ENCODE data around the gene APOB.

APOB gene

DNA sequence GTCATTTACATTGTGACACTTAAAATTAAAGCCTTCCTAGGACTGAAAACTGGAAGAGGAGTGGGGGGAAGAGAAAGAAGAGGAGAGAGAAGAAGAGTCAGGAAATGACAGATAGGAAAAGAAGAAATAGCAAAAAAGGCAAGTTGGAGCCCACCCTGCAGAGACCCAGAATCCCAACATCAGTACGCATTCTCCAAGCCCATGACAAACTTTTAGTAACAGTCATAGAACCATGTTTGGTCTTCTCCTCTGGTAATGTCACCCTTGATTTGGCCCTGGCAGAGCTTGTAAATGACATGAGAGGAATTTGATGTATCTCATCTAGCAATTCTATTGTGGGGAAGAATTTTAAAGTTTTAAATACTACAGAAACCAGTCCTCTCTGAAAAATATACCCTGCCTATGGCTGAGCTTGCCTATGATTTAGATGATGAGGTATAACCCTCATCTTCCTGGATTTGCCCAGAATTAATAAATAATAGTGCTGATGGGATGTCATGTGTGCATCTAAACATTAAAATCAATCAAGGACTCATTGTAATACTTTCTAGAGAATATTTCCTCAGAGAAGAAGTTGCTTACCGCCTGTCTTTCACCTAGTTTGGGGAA is 40.2 kb downstream of the APOB start:
- no peak for DNase-seq (ENCODE audit: low read depth, low spot score)

DNA sequence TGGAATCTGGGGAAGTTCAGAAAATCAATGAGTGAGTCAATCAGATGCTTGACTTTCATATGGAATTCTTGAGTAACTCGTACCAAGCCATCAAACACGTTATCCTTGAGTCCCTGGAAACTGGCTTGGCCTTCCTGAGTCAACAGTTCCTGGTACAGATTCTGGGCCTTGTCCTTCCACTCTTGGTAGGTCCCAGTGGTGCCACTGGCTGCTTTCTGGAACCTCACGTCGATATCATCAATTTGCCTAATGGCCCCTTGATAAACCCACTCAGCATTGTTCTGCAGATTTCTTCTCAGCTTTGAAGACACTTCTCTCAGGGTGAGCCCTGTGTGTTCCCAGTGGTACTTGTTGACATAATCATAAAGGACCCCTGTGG is 41.1 kb downstream of the APOB start:
- DNase-seq (ENCODE audit: low read depth, low spot score), result no peak

DNA sequence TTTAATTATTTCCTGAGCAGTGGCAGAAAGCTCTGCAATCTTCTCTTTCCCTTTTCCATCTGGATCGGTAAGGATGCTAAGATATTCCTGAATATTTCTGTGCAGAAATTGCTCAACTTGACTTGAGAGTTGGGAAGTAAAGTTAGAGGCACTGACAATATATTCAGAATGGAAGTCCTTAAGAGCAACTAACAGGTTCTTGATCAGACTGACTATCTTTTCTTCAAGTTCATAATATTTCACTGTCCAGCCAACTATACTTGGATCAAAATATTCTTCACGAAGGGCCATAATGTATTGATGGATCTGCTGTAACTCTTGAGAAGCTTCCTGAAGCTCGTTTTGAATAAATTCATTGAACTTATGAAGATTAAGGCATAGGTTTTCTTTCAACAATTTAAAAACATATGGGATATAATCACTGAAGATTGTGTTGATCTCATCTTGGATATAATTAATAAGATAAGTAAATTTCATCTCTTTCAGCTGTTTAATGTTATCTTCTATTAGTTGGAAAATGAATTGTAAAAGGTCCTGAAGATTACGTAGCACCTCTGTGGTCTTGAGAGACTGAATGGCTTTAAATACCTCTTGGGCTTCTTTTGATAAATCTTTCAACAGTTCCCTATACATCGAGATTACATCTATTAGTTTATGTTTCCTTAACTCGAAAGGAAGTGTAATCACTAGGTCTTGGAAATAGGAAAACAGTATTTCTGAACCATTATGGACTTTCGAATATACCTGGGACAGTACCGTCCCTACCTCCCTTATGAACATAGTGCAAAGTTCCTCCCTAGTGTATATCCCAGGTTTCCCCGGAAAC is 41.7 kb downstream of the APOB start:
- DNase-seq (ENCODE audit: low read depth, low spot score), result no peak

DNA sequence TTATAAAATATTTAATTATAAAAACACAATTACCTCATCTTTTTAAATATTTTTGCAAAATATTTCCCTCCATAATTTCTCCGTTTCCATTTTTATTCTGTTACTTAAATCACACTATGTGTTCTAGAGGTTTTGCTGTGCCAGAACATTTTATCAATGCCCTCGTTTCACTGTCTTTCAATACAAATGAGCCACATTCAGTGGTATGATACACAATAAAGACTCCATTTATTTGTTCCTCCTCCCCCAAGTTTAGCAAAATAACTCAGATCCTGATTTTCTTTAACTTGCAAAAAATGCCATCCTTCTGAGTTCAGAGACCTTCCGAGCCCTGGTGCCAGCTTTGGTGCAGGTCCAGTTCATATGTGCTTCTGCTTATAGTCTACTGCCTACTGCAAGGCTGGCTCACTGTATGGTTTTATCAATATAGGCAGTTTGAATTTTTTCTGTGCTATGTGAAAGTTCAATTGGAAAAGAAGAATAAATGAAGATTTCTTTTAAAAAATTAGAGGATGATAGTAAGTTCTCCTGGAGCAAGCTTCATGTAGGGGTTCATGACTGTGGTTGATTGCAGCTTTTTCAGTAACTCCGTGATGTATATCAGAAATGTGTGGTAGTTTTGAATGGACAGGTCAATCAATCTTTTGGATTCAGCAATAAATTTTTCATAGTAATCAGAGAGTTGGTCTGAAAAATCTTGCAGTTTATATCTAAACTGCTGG is 42.5 kb downstream of the APOB start:
- DNase-seq (ENCODE audit: low read depth, low spot score), result no peak

DNA sequence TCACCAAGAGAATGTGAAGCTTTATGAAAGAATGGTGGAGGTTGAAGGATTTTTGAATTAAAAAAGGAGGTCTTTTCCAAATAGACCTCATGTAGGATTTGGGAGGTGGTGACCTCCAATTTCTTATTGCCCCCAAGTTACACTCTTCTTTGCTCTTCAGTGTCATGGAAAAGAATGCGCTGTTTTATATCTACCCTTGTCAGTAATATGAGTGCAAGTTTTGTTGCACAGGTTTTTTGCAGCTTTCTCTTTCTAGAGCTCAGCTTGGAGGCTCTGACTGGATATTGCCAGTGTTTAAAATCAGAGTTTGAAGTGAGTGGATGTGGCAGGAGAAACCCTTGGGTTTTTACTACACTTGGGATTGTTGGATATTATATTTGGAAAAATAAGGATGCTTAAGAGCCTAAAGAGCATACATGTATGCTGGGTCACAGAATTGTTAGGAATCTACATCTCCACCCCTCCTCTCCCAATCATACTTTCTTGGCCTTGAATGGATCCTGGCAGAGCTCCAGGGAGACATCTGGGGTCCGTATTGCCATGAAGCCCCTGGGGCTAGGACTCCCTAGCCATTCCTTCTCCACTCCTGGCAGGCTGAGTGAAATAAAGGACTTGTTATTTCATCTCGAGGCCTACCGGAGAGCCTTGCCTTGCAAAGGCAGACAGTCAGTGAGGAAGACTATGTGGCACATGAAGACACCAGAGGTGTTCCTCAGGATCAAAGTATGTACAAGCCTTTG is 43.8 kb downstream of the APOB start:
- DNase-seq (ENCODE audit: low read depth, low spot score), result peak; percentile 16

DNA sequence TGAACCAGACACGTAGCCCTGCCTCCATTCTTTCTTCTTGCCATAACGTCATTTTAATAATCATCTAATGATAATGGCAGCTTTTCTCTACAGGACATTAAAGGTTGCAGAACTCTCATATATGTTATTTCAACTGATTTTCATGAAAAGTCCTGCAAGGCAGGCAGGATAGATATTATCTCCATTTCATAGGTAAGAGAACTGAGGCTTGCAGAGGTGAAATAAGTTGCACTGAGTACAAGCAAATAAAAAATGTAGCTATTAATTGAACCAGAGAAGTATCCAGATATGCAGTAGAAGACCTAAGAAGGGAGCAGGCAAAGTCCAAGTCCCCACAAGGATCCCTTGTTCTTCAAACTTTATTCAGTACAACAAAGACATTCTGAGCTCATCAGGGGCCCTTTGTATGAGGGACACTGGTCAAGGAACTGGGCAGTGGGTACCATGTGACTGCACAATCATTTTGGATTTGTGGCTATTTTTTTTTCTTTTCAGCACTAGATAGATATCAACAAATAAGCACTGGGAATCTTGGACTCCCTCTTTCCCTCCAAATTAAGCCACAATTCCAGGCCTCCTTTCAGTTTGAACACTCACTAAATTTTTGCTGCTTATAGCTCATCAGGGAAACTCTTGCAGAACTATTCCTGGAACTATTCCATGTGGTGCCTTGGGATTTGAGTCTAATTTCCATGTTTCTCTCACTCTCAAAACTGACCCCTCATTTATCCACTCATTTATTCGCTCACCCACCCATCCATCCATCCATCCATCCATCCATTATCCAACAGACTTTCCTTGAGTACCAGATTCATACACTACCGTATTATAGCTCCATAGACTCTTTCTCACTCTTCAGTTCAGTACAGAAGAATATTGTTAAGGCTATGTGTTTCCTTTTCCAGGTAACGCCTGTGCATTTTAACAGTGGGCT is 44.6 kb downstream of the APOB start:
- DNase-seq (ENCODE audit: low read depth, low spot score), result no peak

DNA sequence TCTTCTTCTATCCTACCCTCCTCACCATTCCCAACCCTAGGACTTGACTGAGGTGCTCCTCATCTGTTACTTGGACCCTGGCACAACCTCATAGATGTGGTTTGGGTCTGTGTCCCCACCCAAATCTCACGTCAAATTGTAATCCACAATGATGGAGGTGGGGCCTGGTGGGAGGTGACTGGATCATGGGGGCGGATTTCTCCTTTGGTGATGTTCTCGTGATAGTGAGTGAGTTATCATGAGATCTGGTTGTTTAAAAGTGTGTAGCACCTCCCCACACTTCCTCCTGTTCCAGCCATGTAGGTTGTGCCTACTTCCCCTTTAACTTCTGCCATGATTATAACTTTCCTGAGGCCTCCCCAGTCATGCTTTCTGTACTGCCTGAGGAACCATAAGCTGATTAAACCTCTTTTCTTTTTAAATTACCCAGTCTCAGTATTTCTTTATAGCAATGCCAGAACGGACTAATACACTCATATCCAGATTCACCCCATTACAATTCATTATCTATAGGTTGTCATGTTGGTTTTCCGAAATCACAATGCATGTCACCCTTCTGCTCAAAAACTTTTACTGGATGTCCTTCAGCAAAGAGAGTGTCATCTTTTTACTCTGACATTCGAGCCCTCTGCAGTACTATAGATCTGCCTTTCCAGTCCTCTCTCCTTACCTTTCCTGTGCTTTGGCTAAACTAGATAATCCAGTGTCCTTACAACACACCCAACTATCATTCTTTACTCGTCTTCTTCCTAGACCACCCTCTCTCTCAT is 45.7 kb downstream of the APOB start:
- no peak for DNase-seq (ENCODE audit: low read depth, low spot score)

DNA sequence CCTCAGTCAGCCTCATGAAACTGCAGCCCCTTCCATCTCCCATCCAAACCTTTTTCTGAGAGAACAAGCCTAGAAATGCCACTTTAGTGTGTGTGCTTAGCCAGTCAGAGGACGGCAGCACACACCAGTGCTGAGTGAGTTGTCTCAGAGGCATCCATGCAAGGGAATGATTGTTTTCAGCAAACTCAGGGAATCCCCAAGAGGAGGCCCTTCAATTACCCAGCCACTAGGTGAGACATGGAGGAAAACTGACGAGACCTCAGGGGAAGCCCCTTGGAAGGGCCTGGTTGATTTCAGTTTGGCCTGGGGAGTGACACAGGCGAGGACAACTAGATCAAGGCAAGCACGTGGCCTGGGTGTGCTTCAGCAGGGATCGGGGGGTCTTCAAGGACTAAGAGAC is 49.7 kb downstream of the APOB start:
- peak; percentile 41 for DNase-seq (ENCODE audit: low read depth, low spot score)

DNA sequence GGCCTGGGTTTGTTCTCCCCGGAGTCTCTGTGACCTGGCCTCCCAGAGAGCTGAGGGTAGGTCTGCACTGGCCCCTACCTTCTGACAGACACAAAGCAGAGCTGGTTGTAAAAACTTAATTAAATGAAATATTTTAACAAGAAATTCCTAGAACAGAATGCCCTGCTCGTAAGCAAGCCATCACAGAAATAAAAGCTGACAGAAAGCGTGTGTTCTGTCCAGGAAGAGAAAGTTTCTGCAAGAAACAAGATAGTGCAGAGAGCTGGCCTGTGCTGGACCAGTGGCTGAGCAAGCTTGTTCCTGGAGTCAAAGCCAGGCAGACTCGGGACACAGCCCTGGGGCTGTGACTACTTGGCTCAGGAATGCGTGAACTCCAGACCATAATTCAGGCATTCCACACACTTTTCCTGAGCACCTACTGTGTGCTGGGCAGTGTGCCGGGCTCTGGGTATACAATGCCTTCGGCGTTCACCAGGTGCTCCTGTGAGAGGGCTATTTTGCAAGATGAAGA is 51.6 kb downstream of the APOB start:
- DNase-seq (ENCODE audit: low read depth, low spot score), result peak; percentile 91

DNA sequence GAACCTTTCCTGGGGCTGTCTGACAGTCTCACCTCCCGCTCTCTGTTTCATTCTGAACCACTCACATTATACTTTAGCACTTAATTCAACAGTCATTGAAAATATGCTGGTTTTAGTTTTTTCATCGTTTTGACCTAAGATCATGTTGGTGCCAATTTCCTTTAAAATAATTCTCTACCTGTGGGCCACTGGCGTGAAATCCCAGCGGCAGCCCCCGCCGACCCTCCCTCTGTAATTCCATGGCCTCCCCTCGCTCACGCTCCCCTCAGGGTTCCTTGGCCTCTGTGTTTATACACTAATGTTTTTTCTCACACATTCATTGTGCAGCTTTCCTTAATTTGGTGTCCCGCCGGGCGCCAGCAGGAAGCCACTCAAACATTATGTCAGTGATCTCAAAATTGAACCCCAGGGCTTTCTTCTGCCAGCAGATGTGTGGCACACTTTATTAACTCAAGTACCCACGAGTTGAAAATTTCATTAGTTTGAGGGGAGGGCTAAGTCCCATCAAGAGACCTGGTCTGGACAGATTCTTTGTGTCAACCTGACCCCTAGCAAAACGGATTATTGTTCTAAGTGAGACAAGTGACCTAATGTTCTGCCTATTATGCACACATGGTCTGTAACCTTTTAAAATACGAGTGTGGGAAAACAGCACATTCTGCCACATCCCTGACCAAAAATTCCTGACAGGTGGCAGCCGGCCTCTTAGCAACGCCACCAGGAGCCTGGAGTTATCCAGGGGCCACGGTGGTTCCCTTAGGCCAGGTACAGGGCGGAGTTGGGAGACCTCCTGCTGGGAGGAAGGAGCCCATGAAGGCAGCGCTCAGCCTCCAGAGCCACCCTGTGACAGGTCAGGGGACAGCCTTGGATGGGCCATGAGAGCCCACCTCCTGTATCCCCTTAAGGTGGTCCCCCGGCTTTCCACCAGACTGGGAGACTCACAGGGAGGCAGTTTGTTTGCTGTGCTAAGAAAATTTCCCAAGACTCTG is 53.1 kb downstream of the APOB start:
- peak; percentile 40 for DNase-seq (ENCODE audit: low read depth, low spot score)

DNA sequence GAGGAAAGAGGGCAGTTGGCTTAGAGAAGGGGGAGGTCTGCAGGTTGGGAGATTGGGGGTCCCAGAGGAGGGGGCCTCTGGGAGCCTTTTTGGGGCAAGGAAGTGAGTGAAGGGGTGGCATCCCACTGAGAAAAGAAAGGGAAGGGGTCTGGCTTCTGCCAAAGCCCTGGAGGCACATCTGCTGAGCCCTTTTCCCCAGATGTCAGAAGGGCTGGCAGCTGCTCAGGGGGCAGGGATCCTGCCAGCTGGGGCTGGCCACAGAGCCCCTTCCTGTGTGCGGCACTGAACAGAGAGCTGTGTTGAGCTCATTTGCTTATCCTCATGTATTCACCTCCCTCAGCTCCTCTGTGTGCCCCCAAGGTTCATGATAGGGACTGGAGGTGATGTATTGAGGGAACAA is 54.5 kb downstream of the APOB start:
- DNase-seq (ENCODE audit: low read depth, low spot score), result no peak

DNA sequence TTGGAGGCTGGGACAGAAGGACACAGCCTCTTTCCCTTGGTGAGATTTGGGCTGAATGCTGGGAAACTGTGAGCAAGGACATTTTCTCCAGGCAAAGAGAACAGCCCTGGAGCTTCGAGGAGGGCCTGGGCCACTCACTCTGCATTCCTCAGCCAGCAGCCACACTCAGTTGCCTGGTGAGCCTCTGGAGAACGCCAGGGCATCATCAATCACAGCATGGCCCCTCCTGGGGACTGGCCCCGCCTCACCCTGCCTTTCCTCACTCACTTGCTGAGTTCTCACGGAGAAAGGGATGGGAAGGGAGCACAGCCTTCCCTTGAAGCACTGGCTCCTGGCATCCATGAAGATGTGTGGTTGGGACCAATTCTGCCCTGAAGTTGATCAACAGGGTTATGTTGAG is 55.0 kb downstream of the APOB start:
- peak; percentile 85 for DNase-seq (ENCODE audit: low read depth, low spot score)

DNA sequence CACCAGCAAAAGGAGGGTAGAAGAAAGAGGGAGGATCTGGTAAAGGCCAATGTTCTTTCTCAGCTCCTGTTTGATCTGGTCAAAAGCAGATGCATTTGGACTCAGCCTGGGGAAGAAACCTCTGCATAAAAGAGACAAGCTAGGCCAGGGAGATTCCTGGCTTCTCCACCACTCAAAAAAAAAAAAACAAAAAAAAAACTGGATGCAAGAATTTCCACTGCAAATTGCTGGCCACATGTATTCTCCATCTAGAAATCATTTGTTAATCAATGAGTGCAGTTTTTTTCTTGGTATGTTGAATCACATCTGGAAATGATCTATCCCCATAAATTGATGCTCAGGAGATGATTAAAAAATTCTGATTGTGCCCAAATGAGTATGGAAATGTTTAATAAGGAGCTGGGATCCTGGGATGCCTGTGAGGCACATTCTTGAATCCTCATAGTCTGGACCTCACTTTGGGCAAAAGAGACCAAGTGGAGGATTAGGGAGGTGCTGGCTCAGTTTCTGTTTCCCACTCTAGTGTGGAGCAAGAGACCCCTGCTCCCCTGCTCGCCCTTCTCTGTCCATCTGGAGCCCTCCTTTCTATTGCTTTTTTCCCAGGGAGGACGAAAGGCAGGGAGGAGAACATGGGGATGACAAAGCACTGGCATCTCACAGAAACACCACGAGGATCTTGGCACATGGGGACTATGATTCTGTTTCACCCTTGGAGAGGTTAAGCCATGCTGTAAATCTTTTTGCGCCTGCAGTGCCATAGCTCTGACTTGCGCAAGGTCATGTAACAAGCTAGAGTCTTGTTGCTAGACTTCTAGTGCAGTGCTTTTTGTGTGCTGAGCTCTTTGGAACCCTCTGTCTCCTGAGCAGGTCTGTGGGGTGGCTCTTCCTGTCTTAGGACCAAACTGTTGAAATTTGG is 57.6 kb downstream of the APOB start:
- no peak for DNase-seq (ENCODE audit: low read depth, low spot score)

DNA sequence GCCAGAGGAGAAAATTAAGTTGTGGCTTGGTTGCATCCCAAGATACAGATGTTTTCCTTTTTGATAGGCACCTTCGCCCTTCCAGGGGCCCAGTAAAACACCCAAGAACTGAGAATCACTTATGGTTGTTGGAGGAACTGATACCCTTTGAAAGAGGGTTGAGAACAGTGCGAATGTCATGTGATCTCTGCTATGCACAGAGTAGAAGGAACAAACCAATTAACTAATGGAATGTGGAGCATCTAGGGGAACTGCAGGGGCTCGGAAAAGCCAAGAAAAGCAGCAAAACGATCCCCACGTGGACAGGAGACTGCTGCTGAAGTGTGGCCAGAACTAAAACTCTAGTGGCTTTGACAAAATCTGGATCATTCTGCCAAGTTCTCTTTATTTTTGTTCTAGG is 58.8 kb downstream of the APOB start:
- peak; percentile 40 for DNase-seq (ENCODE audit: low read depth, low spot score)

DNA sequence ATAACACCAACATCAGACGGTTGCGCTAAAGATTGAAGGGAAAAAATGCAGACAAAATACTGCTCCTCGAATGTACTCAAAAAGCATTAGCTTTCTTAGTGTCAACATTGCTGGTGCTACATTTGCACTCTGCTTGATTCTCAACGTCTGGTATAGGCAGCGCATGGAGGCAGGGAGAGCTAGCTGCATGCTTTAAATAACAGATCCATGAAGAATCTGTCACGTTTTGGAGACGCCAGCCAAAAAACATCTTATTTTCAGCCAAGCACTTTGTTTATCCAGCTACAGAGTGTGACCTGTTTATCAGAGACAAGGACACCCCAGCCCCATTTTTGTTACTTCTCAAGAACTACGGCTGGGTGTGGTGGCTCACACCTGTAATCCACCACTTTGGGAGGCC is 59.5 kb downstream of the APOB start:
- DNase-seq (ENCODE audit: low read depth, low spot score), result no peak

DNA sequence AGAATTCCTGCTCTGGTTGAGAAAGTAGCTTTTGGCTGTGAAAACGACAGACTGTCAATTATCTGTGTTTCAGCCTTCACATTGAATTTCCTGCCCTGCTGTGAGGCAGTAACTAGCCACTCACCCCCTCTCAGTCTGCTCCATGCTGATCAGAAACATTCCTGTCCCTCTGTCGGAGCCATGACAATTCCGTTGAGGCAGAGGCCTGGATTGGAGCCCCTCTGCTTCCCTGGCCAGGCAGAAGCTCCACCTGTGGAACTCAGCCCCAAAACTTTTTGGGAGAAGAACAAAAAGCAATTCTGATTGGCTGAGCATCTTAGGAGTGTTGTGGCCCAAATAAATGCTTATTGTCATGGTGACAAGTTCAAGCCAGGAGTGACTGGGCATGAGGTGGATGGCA is 60.0 kb downstream of the APOB start:
- DNase-seq (ENCODE audit: low read depth, low spot score), result no peak

DNA sequence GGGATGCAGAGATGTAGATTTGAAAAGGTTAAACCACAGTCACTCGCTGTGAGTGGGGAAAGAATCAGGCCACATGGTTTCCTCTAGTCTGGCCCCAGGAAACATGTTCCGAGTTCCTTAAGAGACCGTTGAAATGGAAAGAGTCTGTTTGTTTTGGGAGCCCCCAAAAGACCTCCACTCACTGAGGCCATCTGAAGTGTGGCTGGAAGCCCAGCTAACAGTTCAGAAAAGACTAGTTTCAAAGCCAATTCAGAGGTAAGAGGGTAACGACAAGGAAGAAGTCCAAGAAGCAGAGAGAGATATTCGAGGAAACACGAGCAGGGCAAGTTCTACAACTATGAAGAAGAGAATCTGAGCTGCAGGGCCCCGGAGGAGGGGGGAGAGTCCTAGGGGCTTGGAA is 61.0 kb downstream of the APOB start:
- no peak for DNase-seq (ENCODE audit: low read depth, low spot score)

Measured in ELF-1 (cell line).